ENCODE measurements around the gene CSTF2T. TPM values are rescaled to one million over a fixed set of nuclear protein-coding genes. Genes with fewer than 3 reads are reported as not detected.

CSTF2T gene
- polyA plus RNA-seq, 1 donor from 2014 or later = 19.7 TPM

DNA sequence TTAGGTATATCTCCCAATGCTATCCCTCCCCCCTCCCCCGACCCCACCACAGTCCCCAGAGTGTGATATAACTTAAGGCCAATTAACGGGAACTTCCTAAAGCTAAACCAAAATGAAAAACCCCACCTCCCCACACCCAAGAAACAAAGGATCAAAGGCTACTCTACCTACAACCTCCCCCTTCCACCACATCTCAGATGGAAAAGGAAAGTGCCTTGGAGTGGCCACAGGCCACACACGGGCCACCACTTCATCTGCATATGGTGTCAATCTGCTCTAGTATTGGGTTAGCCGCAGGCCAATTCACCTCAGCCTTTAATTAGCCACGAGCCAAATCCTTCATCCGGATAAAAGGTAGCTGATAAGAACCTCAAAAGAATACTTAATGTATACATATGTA, 19.6 kb downstream of the CSTF2T start:
- Histone ChIP-seq H3K9ac (ENCODE audit: low read length) (no peak overlapping the region), H4K20me1 (ENCODE audit: insufficient read depth) (no peaks in the 10 kb centered on the region), H3K9me2 (ENCODE audit: insufficient read depth, low read length) (no peaks in the 10 kb centered on the region), H3K27ac (ENCODE audit: low read length) (no peak overlapping the region), H3K9me3 (ENCODE audit: low read length) (no peaks in the 10 kb centered on the region), H3K36me3 (ENCODE audit: insufficient read depth, low read length) (no peaks in the 10 kb centered on the region), H3K27me3 (ENCODE audit: insufficient read depth, low read depth, low read length) (no peaks in the 10 kb centered on the region), H3K79me2 (replicated peaks; ENCODE audit: insufficient read depth, low read length) (no peaks in the 10 kb centered on the region), H2AFZ (ENCODE audit: low read depth, low read length) (no peak overlapping the region), H3K4me3 (ENCODE audit: low read length) (no peak overlapping the region), H3K4me2 (ENCODE audit: low read length) (no peak overlapping the region), H3F3A (ENCODE audit: insufficient read depth, low read length, poor library complexity, severe bottlenecking) (no peaks in the 10 kb centered on the region)
- TF ChIP-seq, protein P1, sequence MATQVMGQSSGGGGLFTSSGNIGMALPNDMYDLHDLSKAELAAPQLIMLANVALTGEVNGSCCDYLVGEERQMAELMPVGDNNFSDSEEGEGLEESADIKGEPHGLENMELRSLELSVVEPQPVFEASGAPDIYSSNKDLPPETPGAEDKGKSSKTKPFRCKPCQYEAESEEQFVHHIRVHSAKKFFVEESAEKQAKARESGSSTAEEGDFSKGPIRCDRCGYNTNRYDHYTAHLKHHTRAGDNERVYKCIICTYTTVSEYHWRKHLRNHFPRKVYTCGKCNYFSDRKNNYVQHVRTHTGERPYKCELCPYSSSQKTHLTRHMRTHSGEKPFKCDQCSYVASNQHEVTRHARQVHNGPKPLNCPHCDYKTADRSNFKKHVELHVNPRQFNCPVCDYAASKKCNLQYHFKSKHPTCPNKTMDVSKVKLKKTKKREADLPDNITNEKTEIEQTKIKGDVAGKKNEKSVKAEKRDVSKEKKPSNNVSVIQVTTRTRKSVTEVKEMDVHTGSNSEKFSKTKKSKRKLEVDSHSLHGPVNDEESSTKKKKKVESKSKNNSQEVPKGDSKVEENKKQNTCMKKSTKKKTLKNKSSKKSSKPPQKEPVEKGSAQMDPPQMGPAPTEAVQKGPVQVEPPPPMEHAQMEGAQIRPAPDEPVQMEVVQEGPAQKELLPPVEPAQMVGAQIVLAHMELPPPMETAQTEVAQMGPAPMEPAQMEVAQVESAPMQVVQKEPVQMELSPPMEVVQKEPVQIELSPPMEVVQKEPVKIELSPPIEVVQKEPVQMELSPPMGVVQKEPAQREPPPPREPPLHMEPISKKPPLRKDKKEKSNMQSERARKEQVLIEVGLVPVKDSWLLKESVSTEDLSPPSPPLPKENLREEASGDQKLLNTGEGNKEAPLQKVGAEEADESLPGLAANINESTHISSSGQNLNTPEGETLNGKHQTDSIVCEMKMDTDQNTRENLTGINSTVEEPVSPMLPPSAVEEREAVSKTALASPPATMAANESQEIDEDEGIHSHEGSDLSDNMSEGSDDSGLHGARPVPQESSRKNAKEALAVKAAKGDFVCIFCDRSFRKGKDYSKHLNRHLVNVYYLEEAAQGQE (IDR thresholded peaks at IDR 0.05; ENCODE audit: borderline replicate concordance) = no peak
- TF ChIP-seq SMC3 (conservative IDR thresholded peaks at IDR 0.05; ENCODE audit: poor library complexity) (no peak), TAF1 (IDR thresholded peaks at IDR 0.05; ENCODE audit: low read depth) (no peak), RAD21 (conservative IDR thresholded peaks at IDR 0.05) (no peak), EZH2 (IDR thresholded peaks at IDR 0.05; ENCODE audit: borderline replicate concordance, insufficient read depth, low read length, poor library complexity, severe bottlenecking) (no peak), EP300 (conservative IDR thresholded peaks at IDR 0.05; ENCODE audit: poor library complexity, severe bottlenecking) (no peak), POLR2AphosphoS5 (IDR thresholded peaks at IDR 0.05) (no peak)
- TF ChIP-seq, protein P2, sequence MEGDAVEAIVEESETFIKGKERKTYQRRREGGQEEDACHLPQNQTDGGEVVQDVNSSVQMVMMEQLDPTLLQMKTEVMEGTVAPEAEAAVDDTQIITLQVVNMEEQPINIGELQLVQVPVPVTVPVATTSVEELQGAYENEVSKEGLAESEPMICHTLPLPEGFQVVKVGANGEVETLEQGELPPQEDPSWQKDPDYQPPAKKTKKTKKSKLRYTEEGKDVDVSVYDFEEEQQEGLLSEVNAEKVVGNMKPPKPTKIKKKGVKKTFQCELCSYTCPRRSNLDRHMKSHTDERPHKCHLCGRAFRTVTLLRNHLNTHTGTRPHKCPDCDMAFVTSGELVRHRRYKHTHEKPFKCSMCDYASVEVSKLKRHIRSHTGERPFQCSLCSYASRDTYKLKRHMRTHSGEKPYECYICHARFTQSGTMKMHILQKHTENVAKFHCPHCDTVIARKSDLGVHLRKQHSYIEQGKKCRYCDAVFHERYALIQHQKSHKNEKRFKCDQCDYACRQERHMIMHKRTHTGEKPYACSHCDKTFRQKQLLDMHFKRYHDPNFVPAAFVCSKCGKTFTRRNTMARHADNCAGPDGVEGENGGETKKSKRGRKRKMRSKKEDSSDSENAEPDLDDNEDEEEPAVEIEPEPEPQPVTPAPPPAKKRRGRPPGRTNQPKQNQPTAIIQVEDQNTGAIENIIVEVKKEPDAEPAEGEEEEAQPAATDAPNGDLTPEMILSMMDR (IDR thresholded peaks at IDR 0.05; ENCODE audit: poor library complexity, severe bottlenecking) = no peak

DNA sequence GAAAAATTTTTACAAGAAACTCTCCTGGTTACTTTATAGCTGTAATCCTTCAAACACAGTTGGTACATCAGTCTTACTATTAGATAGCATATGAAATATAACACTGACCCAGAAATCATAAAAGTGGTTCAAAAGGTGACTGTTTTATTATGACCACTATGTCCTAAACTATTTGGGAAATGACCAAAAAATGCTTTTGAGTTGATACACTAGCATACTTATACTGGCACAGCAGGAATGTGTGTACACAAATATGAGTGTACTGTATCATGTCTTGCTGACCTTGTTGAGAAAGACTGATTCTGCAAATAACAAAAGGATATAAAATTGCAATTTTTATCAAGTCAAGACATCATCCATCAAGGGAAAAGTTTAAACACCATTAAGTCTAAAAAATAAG, 24.3 kb downstream of the CSTF2T start:
- Histone ChIP-seq H2AFZ (ENCODE audit: low read depth, low read length) (no peak overlapping the region), H3K9ac (ENCODE audit: low read length) (no peak overlapping the region), H3K36me3 (ENCODE audit: insufficient read depth, low read length) (no peaks in the 10 kb centered on the region), H3K27ac (ENCODE audit: low read length) (no peak overlapping the region), H3K4me2 (ENCODE audit: low read length) (no peak overlapping the region), H3K9me2 (ENCODE audit: insufficient read depth, low read length) (no peaks in the 10 kb centered on the region), H3K9me3 (ENCODE audit: low read length) (no peaks in the 10 kb centered on the region), H3K27me3 (ENCODE audit: insufficient read depth, low read depth, low read length) (no peaks in the 10 kb centered on the region), H4K20me1 (ENCODE audit: insufficient read depth) (no peaks in the 10 kb centered on the region), H3K4me3 (ENCODE audit: low read length) (no peak overlapping the region), H3F3A (ENCODE audit: insufficient read depth, low read length, poor library complexity, severe bottlenecking) (no peaks in the 10 kb centered on the region), H3K79me2 (replicated peaks; ENCODE audit: insufficient read depth, low read length) (no peaks in the 10 kb centered on the region)
- TF ChIP-seq, protein P1 (IDR thresholded peaks at IDR 0.05; ENCODE audit: borderline replicate concordance) = no peak
- TF ChIP-seq MXI1 (conservative IDR thresholded peaks at IDR 0.05; ENCODE audit: poor library complexity, severe bottlenecking) = no peak
